HEK293 (cell line): ENCODE data around the gene NATD1.

Experiments
- CTCF ChIA-PET: fragments of 350-600 bp; formaldehyde crosslinking; extraction: SDS; loops from one replicate; lab custom pipeline; 2021; ENCODE audit warnings: antibody characterized with exemption; lab: Yijun Ruan, JAX
- POLR2A ChIA-PET: fragments of 300-600 bp; formaldehyde crosslinking; extraction: SDS; loops from one replicate; lab custom pipeline; 2020; ENCODE audit warnings: antibody characterized with exemption, inconsistent platforms; lab: Yijun Ruan, JAX
- H3K27ac ChIP-seq: fragments of 200-500 bp; sonication (Bioruptor generic); 2 replicates; pipeline ENCODE4 v1.5.1; 2014; ENCODE audit warnings: low read depth, low read length, control low read depth, inconsistent platforms; ENCODE audit errors: extremely low read depth
- H3K36me3 ChIP-seq, 2 experiments: fragments of 200-500 bp in 1 of 2; sonication (Bioruptor generic) in 1 of 2; 1 replicate in 1 of 2; 2 replicates in 1 of 2; pipeline ENCODE4 v1.5.1; 2014 to 2017; ENCODE audit warnings: inconsistent platforms in 2 of 2, low read length in 2 of 2; ENCODE audit not compliant: control insufficient read depth in 2 of 2, insufficient read depth in 1 of 2
- H3K4me1 ChIP-seq: fragments of 200-500 bp; sonication (Bioruptor generic); 2 replicates; pipeline ENCODE4 v1.5.1; 2014; ENCODE audit warnings: mild to moderate bottlenecking, low read length, inconsistent platforms; ENCODE audit not compliant: control insufficient read depth, insufficient read depth
- H3K4me3 ChIP-seq: 2 replicates; pipeline ENCODE4 v1.5.1; 2011; ENCODE audit warnings: low read depth, mild to moderate bottlenecking, control low read depth, low read length, moderate library complexity
- H3K9me3 ChIP-seq: fragments of 200-500 bp; sonication (Bioruptor generic); 2 replicates; pipeline ENCODE4 v1.5.1; 2014; ENCODE audit warnings: low read depth, low read length, inconsistent platforms; ENCODE audit not compliant: control insufficient read depth, insufficient read depth
- PRDM4 ChIP-seq: fragments of 450-650 bp; formaldehyde crosslinking; IDR thresholded peaks from 2 replicates; pipeline ENCODE4 v1.5.1; 2017; ENCODE audit warnings: missing biosample characterization, missing genetic modification characterization
- SCRT1 ChIP-seq: fragments of 450-650 bp; formaldehyde crosslinking; IDR thresholded peaks from 2 replicates; pipeline ENCODE4 v1.5.1; 2016; ENCODE audit warnings: missing biosample characterization, missing genetic modification characterization, borderline replicate concordance
- SCRT2 ChIP-seq: fragments of 450-650 bp; formaldehyde crosslinking; IDR thresholded peaks from 2 replicates; pipeline ENCODE4 v1.5.1; 2016; ENCODE audit warnings: missing biosample characterization, missing genetic modification characterization
- ZBTB10 ChIP-seq: fragments of 450-650 bp; formaldehyde crosslinking; IDR thresholded peaks from 2 replicates; pipeline ENCODE4 v1.5.1; 2016; ENCODE audit warnings: missing biosample characterization, missing genetic modification characterization
- ZFP3 ChIP-seq: fragments of 450-650 bp; formaldehyde crosslinking; IDR thresholded peaks from 2 replicates; pipeline ENCODE4 v1.5.1; 2016; ENCODE audit warnings: low read depth, missing biosample characterization, missing genetic modification characterization
- ZIC2 ChIP-seq: fragments of 450-650 bp; formaldehyde crosslinking; IDR thresholded peaks from 2 replicates; pipeline ENCODE4 v1.5.1; 2016; ENCODE audit warnings: missing biosample characterization, missing genetic modification characterization
- ZNF16 ChIP-seq: fragments of 450-650 bp; formaldehyde crosslinking; IDR thresholded peaks from 2 replicates; pipeline ENCODE4 v1.5.1; 2016; ENCODE audit warnings: low read depth, missing biosample characterization, missing genetic modification characterization
- ZNF280D ChIP-seq: fragments of 450-650 bp; formaldehyde crosslinking; IDR thresholded peaks from 2 replicates; pipeline ENCODE4 v1.5.1; 2016; ENCODE audit warnings: missing biosample characterization, missing genetic modification characterization
- ZNF341 ChIP-seq: fragments of 450-650 bp; formaldehyde crosslinking; IDR thresholded peaks from 2 replicates; pipeline ENCODE4; 2016; ENCODE audit warnings: low read depth, missing biosample characterization, missing genetic modification characterization
- ZNF768 ChIP-seq: fragments of 450-650 bp; formaldehyde crosslinking; IDR thresholded peaks from 2 replicates; pipeline ENCODE4 v1.5.1; 2018; ENCODE audit warnings: missing biosample characterization, mild to moderate bottlenecking, missing genetic modification characterization
- ZNF785 ChIP-seq: fragments of 450-650 bp; formaldehyde crosslinking; IDR thresholded peaks from 2 replicates; pipeline ENCODE4 v1.5.1; 2016; ENCODE audit warnings: missing biosample characterization, missing genetic modification characterization
- ZSCAN30 ChIP-seq: fragments of 450-650 bp; IDR thresholded peaks from 2 replicates; pipeline ENCODE4 v1.5.1; 2018; ENCODE audit warnings: missing biosample characterization, mild to moderate bottlenecking, missing genetic modification characterization, moderate library complexity

NATD1 gene

GRCh38 chr17:21294321-21295035, 41.3 kb upstream of the NATD1 start:
- no peak overlapping the region for H3K4me3 ChIP-seq
- ChIA-PET CTCF (interaction anchor here (0.6 kb wide), 1 partner anchor 11 kb away, joined by 3 read pairs; no protein-coding TSS in a partner anchor), POLR2A (no interaction called here)
- no peak overlapping the region for H3K27ac ChIP-seq
- no peaks in the 10 kb centered on the region for H3K9me3 ChIP-seq
- no peaks in the 10 kb centered on the region for H3K4me1 ChIP-seq
- peaks cover 13 to 67% of the 10 kb centered on the region in 2 experiments; a peak in 2 of 3 replicates for H3K36me3 ChIP-seq
- TF ChIP-seq ZNF341 (tag by site-specific recombination) (no peak), ZNF16 (tag by site-specific recombination) (no peak), ZSCAN30 (no peak), ZNF768 (tag by site-specific recombination) (peak; percentile 76; the same call in 1 of the 2 replicates), SCRT2 (peak; percentile 94), SCRT1 (tag by site-specific recombination) (peak; percentile 64; the same call in 1 of the 2 replicates), ZNF785 (tag by site-specific recombination) (no peak)

GRCh38 chr17:21293831-21294210, 40.6 kb upstream of the NATD1 start:
- Histone ChIP-seq H3K4me3 (no peak overlapping the region), H3K9me3 (no peaks in the 10 kb centered on the region)
- ChIA-PET POLR2A (no interaction called here), CTCF (no interaction called here)
- TF ChIP-seq ZBTB10: no peak
- no peak for TF ChIP-seq PRDM4
- TF ChIP-seq, all 188 proteins: peak for 0
- H3K36me3 ChIP-seq: peaks cover 11 to 63% of the 10 kb centered on the region in 2 experiments; a peak in 2 of 3 replicates
- no peaks in the 10 kb centered on the region for H3K4me1 ChIP-seq
- H3K27ac ChIP-seq: no peak overlapping the region

GRCh38 chr17:21292867-21293830, 39.9 kb upstream of the NATD1 start:
- H3K4me1 ChIP-seq: peaks cover 2% of the 10 kb centered on the region; the same call in 1 of the 2 replicates
- ChIA-PET CTCF (no interaction called here), POLR2A (no interaction called here)
- no peaks in the 10 kb centered on the region for H3K9me3 ChIP-seq
- no peak overlapping the region for H3K27ac ChIP-seq
- peaks cover 11 to 59% of the 10 kb centered on the region in 2 experiments; a peak in 2 of 3 replicates for H3K36me3 ChIP-seq
- TF ChIP-seq ZNF280D (tag by site-specific recombination): no peak
- TF ChIP-seq ZFP3 (tag by site-specific recombination): no peak
- 0 out of 2 replicates have a peak, but pooled peaks have one; percentile 2 for TF ChIP-seq ZIC2
- no peak overlapping the region for H3K4me3 ChIP-seq
